H54 (cell line): ENCODE measurements around the gene RASGRF1.

ENCODE experiments used
- DNase-seq: peaks from one replicate; pipeline ENCODE4 v3.0.0; 2011; ENCODE audit warnings: low spot score, mixed read lengths; ENCODE audit not compliant: insufficient read length
- FAIRE-seq: peaks from 3 replicates; lab custom pipeline; 2011; peaks lifted over from hg19 to GRCh38; lab: Jason Lieb, UNC
- POLR2A ChIP-seq: IDR thresholded peaks from 2 replicates; pipeline ENCODE4 v1.6.1; 2011; ENCODE audit warnings: low read depth, mild to moderate bottlenecking, low read length

The RASGRF1 gene

DNA sequence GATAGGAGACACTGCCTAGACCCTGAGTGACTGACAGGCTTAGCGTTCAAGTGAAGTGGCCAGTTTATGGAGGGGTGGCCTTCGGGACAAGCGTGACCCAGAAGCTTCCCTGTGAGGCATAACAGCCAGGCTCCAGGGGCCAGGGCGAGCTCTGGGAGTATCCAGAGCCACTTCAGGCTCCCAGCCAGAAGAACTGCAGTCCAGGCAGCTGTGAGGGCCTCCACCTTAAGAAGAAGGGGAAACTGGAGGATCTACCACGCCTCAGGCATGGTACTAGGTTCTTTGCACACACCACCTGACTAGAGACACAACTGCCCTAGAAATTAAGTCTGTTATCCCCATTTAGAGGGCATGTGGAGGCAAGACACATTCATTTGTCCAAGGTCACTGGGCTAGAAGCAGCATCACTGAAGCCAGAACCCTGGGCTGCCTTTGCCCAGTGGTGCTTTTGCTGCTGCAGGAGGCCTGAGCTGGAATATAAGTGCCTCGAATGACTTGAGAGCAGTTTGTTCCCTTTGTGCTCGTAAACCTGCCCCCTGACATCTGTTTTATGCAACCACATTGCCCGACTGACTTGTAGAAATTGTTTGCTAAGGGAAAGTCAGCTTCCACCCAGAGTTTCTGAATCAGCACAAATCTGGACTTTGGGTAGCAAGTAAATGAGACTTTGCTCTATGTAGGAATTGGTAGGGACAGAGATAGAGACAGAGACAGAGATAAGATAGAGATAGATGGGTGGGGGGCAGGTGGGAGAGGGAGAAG is 23.3 kb downstream of the RASGRF1 start:
- TF ChIP-seq POLR2A = no peak
- FAIRE-seq = no peak
- no peak for DNase-seq

DNA sequence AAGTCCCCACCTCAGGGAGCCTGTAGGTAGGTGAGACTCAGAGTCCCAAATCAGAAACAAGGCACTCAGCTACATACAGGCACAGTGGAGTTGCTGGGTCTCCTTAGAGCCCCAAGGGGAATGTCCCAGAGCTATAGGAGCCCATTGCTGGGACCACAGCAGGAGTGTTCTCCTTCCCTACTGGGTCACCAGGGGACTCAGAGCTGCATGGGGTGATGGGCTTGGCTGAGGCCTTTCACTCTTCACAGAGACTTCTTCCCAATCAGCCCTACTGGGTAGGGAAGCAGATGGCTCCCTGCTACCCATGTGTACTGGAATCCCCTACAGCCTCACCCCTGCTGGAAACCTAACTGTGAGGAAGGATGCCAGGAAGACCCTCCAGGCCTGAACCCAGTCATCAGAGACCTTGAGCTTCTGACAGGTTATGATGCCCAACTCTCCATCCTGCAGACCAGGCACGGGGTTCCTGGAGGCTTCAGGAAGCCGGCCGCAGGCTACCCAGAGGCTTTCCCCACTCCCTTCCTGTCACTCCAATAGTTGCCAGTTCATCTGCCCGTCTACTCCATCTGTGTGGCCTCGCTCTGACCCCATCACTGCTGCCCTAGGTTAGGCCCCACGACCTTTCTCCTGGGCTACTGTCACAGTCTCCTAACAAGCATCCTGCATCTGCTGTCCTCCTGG is 24.0 kb downstream of the RASGRF1 start:
- TF ChIP-seq POLR2A = no peak
- no peak for DNase-seq
- no peak for FAIRE-seq

DNA sequence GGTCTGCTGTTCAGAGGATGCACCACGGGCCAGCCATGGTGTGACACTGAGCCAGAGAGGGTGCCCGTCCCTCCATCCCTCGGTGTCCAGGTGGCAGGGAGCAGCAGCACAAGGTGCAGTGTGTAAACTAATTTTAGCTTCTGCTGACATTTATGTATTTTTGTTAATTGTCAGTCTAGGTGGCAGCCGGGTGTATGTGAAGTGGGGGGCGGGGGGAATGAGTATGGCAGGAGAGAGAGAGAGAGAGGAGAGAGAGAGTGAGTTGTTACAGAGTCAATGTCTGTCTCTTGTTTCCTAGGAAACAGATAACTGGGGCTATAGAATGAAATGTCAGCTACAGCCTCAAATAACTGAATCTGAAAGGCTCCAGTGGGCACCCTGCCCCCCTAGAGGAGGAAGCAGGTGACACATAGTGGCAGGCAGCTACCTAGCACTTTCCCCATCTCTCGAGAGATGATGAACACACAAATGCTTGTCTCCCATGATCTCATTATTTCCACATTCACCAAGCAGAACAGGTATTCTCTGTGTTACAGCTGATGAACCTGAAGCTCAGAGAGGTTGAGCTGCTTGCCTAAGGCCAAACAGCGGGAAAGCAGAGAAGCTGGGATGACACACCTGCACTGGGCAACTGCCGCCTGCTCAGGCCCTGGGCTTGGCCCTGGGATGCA is 24.7 kb downstream of the RASGRF1 start:
- no peak for DNase-seq
- TF ChIP-seq POLR2A = no peak
- FAIRE-seq = no peak

DNA sequence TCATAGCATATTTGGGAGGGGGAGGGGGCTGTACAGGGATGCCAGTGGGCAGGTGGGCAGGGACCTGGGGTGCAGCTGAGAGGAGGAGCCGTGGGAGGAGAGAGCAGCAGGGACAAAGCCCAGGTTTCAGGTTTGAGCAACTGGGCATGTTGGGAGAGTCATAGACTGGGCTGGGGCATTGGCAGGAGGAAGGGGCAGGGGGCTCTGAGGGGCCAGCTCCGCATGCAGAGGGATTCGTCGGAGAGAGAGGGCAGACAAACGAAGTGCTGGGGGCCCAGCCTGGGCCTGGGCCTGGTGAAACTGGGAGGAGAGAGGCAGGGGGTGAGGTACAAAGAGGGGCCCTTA is 25.2 kb downstream of the RASGRF1 start:
- FAIRE-seq (no peak), DNase-seq (no peak)
- no peak for TF ChIP-seq POLR2A

DNA sequence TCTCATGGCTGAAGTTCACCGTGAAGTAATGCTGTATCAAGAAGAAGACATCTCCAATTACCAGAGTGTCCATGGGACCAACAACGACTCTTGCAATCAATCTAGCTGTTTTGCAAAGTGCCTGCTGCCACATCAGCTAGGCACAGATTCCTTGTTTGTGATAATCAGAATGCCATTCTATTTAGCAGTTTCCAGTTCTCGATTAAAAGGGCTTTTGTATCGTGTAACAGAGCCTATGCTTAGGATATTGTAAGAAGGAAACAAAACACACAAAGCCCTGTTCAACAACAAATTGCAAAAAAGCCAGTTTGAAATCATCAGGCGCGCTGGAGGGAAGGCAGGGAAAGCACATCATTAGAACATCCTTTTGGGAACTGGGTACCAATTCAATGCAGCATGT is 26.1 kb downstream of the RASGRF1 start:
- FAIRE-seq = no peak
- no peak for TF ChIP-seq POLR2A

DNA sequence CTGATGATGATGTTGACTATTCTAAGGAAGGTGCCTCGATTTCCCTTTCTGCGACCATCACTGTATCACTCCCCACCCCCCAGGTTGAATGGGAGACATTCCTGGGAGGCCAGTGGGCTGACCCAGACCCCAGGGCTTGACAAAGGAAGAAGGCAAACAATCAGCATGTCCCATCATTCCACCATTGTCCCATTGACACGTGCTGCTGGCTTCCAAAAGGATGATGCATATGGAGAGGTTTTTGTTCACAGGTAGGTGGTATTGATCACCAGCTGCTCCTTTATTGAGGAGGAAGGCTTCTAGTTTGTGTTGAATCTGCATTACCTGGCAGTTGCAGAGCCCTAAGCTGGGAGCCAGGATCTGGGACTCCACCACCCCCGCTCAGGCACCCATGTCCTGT is 30.4 kb downstream of the RASGRF1 start:
- TF ChIP-seq POLR2A = no peak
- no peak for FAIRE-seq
- DNase-seq = no peak

More for the DNA sequence above, 26.1 kb downstream of the RASGRF1 start:
- DNase-seq = no peak

DNA sequence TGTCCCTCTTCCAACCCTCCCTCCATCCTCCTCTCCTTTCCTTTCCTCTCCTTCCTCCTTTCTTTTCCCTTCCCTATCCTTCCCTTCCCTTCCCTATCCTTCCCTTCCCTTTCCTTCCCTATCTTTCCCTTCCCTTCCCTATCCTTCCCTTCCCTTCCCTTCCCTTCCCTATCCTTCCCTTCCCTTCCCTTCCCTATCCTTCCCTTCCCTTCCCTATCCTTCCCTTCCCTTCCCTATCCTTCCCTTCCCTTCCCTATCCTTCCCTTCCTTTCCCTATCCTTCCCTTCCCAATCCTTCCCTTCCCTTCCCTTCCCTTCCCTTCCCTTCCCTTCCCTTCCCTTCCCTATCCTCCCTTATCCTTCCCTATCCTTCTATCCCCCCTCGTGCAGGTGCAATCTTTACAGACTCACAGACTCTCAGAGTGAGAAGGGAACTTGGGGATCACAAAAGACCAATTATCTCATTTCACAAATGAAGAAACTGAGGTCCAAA is 31.5 kb downstream of the RASGRF1 start:
- DNase-seq (no peak), FAIRE-seq (no peak)
- TF ChIP-seq POLR2A = no peak

DNA sequence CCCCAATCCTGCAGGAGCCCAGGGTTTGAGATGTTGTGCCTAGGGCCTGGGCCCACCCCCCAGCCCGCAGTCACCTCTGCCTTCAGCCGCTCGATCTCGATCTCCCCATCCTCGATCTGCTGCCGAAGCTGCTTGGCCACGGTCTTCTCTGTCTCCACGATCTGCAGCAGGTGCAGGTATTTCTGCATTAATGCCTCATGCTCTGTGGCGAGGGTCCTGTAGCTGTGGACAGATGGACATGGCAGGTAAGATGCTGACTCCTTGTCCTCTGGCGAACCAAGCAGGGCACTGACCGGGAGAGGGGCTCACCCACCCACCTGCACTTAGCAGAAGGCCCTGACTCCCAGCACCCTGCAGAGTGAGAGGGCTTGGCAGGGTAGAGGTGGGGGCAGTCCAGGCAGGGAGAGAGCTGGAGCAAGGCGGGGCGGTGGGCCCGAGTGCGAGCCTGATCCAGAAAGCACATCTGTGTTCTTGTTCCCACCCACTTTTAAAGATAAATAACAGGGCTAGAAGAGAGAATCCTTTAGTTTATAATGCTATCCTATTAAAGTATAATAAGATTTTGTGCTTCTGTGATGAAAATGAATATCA is 32.2 kb downstream of the RASGRF1 start:
- no peak for TF ChIP-seq POLR2A
- FAIRE-seq = no peak
- DNase-seq = no peak

DNA sequence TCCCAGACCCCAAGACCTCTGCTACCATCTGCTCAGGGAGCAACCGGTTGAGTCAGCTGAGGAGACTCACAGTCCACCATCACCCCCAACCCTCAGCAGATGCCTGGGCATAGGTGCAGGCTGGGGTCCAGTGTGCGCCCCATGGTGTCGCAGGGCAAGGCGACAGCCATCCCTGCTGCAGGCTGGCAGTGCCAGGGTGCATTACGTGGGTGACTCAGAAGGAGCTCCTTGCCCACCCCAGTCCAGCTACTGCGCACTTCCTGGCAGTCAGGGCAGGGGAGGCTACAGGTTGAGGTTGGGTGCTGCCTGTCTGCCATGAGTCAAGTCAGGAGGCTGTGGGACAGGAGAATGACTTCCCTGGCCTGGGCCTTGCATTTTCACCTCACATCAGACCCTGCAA is 33.5 kb downstream of the RASGRF1 start:
- no peak for FAIRE-seq

DNA sequence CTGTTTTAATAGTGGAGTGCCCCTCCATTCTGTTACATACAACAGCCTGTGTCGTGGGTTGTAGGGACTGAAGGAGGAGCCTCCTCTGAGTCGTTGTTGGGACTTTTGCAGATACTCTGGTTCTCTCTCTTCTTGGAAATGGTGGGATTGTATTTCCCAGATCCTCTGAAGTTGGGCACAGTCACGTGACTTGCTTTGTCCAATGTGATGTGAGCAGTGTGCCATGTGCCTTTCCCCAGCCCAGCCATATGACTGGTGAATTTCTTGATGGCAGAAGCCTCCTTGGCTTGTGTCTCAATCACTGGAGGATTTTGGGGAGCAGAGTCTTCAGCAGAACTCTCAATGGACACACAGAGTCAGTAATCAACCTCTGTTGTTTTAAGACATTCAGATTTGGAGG is 36.2 kb downstream of the RASGRF1 start:
- FAIRE-seq (no peak), DNase-seq (no peak)
- TF ChIP-seq POLR2A = no peak

More for the DNA sequence above, 33.5 kb downstream of the RASGRF1 start:
- no peak for DNase-seq
- TF ChIP-seq POLR2A = no peak

DNA sequence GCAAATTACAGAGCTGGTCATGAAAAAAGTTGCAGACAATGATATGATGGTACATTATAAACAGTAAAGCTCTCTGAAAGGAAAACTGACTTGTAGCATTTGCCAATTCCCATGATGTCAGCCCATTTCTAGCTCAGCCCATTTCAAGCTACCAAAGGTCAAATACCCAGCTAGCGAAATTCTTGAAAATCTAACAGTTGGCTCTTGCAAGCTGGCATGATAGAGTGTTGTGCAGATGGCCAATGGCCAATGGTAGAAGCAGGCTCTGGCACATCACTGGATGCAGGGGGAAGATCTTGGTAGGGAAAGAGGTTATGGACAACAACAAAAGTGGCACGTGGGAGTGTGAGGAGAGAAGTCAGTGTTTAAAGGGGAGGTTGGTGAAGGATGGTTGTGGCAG is 36.7 kb downstream of the RASGRF1 start:
- TF ChIP-seq POLR2A = no peak
- FAIRE-seq (no peak), DNase-seq (no peak)

DNA sequence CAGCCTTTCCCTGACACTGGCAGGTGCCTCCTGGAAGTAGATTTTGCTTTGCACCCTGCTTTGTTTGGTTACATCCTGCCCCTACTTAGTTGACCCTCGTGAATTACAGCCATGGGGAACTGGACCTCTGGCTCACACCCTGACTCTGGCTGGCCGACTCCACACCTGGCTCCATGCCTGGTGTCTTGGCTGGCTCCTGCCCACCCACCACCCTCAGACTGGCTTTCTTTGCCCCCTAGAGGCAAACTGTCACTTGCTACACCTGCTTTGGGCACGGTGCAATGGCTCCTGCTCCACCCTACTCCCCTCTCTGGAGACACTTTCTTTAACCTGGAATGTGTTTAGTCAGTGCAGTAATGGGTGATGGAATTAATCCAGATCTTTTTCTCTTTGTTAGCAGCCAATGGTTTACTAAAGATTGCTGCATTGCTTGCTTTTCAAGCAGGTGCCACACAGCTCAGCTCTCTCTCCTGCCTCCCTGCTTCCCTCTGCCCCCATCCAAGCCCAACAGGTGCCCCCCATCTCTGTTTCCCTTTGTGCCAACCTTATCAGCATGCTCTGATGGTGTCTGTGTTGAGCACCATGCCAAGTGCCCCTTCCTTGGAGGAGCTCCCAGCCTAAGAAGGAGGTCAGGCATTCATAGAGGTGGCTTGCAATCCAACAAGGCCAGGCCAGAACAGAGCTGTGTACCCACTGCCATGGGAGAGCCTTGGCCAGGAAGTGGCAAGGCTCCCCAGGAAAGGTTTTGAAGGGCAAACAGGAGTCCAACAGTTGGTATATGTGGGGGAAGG is 38.4 kb downstream of the RASGRF1 start:
- DNase-seq (no peak), FAIRE-seq (no peak)
- no peak for TF ChIP-seq POLR2A

DNA sequence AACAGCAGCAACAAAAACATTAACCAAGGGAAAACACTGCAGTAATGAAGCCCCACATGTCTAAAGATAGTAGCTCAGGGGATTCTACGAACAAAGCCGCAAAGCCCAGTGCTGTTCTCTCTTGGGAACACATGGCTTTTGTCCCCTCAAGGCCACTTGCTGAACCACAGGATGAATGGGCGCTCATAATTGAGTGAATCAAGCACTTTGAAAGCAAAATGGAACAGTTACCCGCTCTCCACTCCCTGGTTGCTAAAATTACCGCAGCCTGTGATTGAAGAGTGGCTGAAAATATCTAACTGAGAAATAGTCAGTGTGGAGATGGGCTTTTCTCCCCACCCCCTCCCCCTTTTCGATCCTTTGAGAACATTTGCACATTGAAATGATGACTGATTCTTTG is 39.6 kb downstream of the RASGRF1 start:
- TF ChIP-seq POLR2A = no peak
- DNase-seq (no peak), FAIRE-seq (no peak)
